ENCODE data around the gene RUNX3. TPM values are rescaled to one million over a fixed set of nuclear protein-coding genes. Genes with fewer than 3 reads are reported as not detected.

RUNX3 gene
- total RNA-seq, 1 donor from 2014 or later: 0.41 TPM

- DNase-seq (ENCODE audit: extremely low spot score, unreplicated experiment): no peak
- Mint-ChIP-seq H3K4me1 (ENCODE audit: unreplicated experiment) (peaks cover 20% of the 10 kb centered on the region), H3K4me3 (no peak overlapping the region), H3K9me3 (no peaks in the 10 kb centered on the region), H3K27ac (no peak overlapping the region), H3K36me3 (no peaks in the 10 kb centered on the region), H3K27me3 (peaks cover 12% of the 10 kb centered on the region)
- TF ChIP-seq CTCF (conservative IDR thresholded peaks at IDR 0.05): no peak
Measured at GRCh38 chr1:24967962-24968361, 37.9 kb upstream of the RUNX3 start.

- no peak overlapping the region for H3K4me3 Mint-ChIP-seq
- H3K4me1 Mint-ChIP-seq (ENCODE audit: unreplicated experiment): peaks cover 16% of the 10 kb centered on the region
- no peaks in the 10 kb centered on the region for H3K36me3 Mint-ChIP-seq
- peaks cover 12% of the 10 kb centered on the region for H3K27me3 Mint-ChIP-seq
- no peak for TF ChIP-seq CTCF (conservative IDR thresholded peaks at IDR 0.05)
- no peak for DNase-seq (ENCODE audit: extremely low spot score, unreplicated experiment)
- H3K9me3 Mint-ChIP-seq: no peaks in the 10 kb centered on the region
- no peak overlapping the region for H3K27ac Mint-ChIP-seq
Measured at GRCh38 chr1:24967555-24967954, 37.5 kb upstream of the RUNX3 start.

GRCh38 chr1:24966724-24967346 lies 36.8 kb upstream of the RUNX3 start:
- Mint-ChIP-seq H3K4me1 (ENCODE audit: unreplicated experiment) (peaks cover 10% of the 10 kb centered on the region), H3K27me3 (peaks cover 12% of the 10 kb centered on the region), H3K36me3 (no peaks in the 10 kb centered on the region), H3K4me3 (no peak overlapping the region), H3K27ac (no peak overlapping the region), H3K9me3 (no peaks in the 10 kb centered on the region)
- TF ChIP-seq CTCF (conservative IDR thresholded peaks at IDR 0.05): no peak
- no peak for DNase-seq (ENCODE audit: extremely low spot score, unreplicated experiment)

GRCh38 chr1:24966121-24966723 lies 36.1 kb upstream of the RUNX3 start:
- no peak for TF ChIP-seq CTCF (conservative IDR thresholded peaks at IDR 0.05)
- no peak overlapping the region for H3K4me3 Mint-ChIP-seq
- H3K27ac Mint-ChIP-seq: no peak overlapping the region
- H3K9me3 Mint-ChIP-seq: no peaks in the 10 kb centered on the region
- H3K36me3 Mint-ChIP-seq: no peaks in the 10 kb centered on the region
- peaks cover 17% of the 10 kb centered on the region for H3K27me3 Mint-ChIP-seq
- no peak for DNase-seq (ENCODE audit: extremely low spot score, unreplicated experiment)
- peaks cover 10% of the 10 kb centered on the region for H3K4me1 Mint-ChIP-seq (ENCODE audit: unreplicated experiment)

GRCh38 chr1:24965571-24965930 lies 35.5 kb upstream of the RUNX3 start:
- Mint-ChIP-seq H3K27ac (no peak overlapping the region), H3K27me3 (peaks cover 16% of the 10 kb centered on the region), H3K9me3 (no peaks in the 10 kb centered on the region), H3K4me1 (ENCODE audit: unreplicated experiment) (peaks cover 5% of the 10 kb centered on the region), H3K36me3 (no peaks in the 10 kb centered on the region), H3K4me3 (no peak overlapping the region)
- no peak for DNase-seq (ENCODE audit: extremely low spot score, unreplicated experiment)
- no peak for TF ChIP-seq CTCF (conservative IDR thresholded peaks at IDR 0.05)
